Hippocampal formation (tissue), 2 donors: Measurements from ENCODE around the gene CCDC63.
"Not testable (repeated sequence)": the region's sequence is repeated elsewhere in the genome, so short reads cannot be mapped to it uniquely, and the experiment has no call there.

ENCODE experiments used
- DNase-seq, 2 donors: peaks; one replicate each; lab custom pipeline; 2025; lab: John Stamatoyannopoulos, UW

CCDC63 gene

GRCh38 chr12:110844551-110845338 is 2.0 kb upstream of the CCDC63 start:
- DNase-seq = no peak

GRCh38 chr12:110845339-110845682 is 1.5 kb upstream of the CCDC63 start:
- no peak for DNase-seq

- DNase-seq = no peak
These were observed 1.6 kb downstream of the CCDC63 start for GRCh38 chr12:110848314-110848923.

GRCh38 chr12:110849221-110849620 is 2.4 kb downstream of the CCDC63 start:
- no peak for DNase-seq

DNA sequence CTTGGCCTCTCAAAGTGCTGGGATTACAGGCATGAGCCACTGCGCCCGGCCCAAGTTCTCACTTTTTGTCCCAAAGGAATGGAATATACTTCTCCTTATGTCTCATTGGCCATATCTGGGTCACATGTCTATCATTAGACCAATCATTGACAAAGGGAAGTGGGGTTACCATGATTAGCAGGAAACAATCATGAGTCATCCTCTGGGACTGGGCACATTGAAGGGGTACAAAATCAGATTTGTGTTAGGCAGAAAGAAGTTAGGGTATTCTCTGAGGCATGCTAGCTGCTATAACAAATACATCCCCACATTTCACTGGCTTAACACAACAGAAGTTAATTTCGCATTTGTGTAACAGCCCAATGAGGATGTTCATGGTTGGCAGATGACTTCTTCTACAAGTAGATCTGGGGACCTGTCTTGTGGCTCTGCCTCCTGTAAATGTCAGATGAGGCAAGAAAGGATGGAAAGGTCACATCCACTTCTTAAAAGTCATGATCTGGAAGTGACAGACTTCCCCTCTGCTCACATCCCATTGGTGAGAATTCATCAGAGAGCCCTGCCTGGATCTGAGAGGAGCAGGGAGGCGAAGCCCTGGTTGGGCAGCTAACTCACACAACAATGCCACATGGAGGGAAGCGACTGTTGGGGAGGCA is 3.1 kb downstream of the CCDC63 start:
- DNase-seq = no peak

- DNase-seq = no peak
These were observed 4.0 kb downstream of the CCDC63 start for GRCh38 chr12:110850762-110851161.

DNA sequence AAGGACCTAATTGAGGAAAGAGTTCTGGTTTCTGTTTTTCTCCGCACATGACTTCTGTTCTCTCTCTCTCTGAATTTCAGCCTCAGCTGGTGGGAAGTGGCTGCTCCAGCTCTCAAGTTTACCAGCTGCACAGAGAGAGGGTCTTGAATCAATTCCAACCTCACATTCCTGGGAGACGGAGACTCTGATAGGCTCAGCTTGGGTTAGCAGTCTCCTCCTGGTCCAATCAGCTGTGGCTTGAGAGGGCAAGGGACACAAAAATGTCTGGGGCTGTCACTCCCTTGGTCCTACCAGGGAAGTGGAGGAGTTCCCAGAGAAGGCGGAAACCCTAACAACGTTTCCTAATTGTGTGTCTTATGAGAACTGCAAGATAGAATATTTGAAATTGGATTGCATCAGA is 7.0 kb downstream of the CCDC63 start:
- no peak for DNase-seq

DNA sequence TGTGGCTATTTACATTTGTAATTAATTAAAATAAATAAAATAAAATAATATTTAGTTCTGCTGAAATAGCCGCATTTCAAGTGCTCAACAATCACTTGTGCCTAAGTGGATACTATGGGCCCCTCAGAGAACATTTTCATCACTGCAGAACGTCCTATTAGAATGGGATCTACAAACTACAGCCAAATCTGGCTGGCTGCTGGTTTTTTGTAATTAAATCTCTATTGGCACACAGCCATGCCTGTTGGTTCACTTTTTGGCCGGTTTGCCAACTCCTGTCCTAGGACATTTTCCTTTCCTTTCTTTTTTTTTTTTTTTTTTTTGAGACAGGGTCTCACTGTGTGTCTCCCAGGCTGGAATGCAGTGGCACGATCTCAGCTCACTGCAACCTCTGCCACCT is 9.8 kb downstream of the CCDC63 start:
- no peak for DNase-seq

DNA sequence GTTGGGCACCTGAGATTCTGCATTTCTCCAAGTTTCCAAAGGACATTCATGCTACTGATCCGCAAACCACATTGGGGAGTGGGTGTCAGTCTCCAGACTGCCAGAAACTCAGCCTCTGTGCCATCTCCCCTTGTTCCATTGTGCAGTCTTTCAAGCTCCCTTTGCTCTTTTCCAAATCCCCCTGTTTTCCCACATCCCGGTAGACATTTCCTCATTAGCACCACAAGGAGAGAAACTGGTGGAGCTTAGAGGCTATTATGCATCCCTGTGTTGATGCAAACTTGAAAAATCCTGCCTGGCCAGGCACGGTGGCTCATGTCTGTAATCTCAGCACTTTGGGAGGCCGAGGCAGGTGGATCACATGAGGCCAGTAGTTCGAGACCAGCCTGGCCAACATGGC is 10.7 kb downstream of the CCDC63 start:
- DNase-seq = no peak

GRCh38 chr12:110857954-110858353 is 11.2 kb downstream of the CCDC63 start:
- DNase-seq = not testable (repeated sequence)

DNA sequence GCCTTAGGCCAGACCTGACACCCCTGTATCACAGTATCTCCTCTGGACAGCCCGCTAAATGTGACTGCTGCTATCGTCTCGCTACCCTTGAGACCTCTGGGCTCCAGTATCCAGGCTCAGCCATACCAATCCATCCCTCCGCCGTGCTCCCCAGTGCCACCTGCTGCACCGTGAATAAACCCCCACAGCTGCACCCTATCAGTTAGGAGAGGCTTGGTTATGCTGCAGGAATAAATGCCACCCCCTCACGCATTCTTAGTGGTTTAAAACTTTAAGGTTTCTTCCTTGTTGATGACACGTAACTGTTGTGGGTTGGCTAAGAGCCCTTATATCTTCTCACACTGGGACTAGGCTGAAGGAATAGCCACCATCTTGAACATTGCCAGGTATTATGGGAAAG is 12.1 kb downstream of the CCDC63 start:
- no peak for DNase-seq

GRCh38 chr12:110860833-110861296 is 14.1 kb downstream of the CCDC63 start:
- DNase-seq = no peak

DNA sequence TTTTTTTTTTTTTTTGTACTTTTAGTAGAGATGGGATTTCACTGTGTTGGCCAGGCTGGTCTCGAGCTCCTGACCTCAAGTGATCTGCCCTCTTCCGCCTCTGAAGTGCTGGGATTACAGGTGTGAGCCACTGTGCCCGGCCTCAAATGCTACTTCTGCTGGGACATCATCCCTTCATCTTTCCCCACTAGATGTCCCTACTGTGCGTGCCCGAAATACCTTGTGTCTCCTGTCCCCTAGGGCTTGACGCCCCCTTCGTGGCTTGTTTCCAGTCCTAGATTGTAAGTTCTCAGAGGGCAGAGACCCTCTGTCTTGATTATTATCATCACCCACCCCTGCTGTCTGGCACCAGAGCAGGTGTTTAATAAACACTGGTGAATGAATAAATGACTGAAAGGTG is 14.9 kb downstream of the CCDC63 start:
- no peak for DNase-seq

DNA sequence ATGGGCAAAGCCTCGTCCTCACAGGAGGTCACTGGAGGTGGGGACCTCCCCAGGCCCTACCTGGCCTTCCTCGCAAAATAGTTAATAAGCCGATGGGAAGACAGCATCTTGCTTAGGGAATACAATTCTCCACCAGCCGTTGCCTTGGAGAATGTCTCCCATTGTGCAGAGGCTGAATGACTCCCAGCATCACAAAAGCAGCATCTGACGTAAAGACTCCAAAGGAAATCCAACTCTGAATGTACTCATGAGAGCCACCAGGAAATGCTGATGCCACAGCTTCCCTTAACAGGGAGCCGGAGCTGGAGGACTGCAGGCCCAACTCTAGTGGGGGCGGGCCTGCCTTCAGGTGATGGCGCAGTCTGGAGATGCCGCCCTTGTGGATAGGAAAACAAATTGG is 15.5 kb downstream of the CCDC63 start:
- DNase-seq = no peak

- no peak for DNase-seq
These were observed 16.4 kb downstream of the CCDC63 start for GRCh38 chr12:110863161-110863560.

- no peak for DNase-seq
These were observed 18.7 kb downstream of the CCDC63 start for GRCh38 chr12:110865521-110865920.

DNA sequence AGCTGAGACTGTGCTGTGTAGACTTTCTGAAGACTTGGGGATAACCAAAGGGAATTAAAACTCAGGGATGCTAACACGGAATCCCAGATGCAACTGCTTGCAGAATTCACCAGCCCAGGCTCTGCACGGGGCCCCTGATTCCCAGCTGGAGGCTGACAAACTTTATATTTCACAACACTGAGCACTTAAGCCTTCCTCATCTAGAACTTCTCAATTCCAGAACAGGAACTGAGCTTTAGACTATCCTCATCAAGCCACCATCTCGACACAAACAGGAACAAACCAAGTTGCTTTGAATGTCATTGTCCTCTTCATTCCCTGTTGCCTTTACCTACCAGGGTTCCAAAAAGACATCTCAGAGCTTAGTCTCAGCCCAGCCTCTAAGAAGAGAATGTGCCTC is 22.2 kb downstream of the CCDC63 start:
- DNase-seq = no peak

DNA sequence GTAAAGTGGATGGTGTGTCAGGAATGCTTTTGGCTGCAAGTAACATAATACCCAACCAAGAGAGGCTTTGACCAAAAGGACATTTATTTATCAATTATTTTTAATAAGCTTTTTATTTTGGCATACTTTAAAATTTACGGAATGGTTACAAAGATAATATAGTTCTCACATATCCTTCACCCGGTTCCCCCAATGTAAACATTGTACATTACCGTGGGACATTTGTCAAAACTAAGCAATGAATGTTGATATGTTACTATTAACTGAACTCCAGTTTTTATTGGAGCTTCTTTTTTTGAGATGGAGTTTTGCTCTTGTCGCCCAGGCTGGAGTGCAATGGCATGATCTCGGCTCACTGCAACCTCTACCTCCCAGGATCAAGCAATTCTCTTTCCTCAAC is 23.0 kb downstream of the CCDC63 start:
- no peak for DNase-seq

GRCh38 chr12:110872100-110872499 is 25.3 kb downstream of the CCDC63 start:
- DNase-seq = no peak

DNA sequence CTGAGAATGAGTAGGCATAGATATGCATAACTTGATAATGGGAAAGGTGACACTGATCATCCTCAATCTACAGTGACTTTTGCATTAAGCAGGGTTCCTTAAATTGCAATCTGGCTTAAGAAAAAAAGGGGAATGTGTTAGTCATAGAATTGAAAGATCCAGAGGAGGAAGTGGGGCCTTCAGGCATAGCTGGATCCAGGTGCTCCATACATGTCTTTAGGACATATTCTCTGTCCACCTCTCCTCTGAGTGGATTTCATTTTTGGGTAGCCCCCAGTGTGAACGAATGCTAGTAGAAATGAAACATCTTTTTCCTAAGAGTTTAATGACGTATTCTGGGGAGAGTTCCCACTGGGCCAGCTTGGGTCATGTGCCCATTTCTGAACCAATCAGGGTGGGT is 27.6 kb downstream of the CCDC63 start:
- no peak for DNase-seq

GRCh38 chr12:110874781-110875180 is 28.0 kb downstream of the CCDC63 start:
- no peak for DNase-seq

- DNase-seq = no peak
These were observed 33.9 kb downstream of the CCDC63 start for GRCh38 chr12:110880651-110881050.

DNA sequence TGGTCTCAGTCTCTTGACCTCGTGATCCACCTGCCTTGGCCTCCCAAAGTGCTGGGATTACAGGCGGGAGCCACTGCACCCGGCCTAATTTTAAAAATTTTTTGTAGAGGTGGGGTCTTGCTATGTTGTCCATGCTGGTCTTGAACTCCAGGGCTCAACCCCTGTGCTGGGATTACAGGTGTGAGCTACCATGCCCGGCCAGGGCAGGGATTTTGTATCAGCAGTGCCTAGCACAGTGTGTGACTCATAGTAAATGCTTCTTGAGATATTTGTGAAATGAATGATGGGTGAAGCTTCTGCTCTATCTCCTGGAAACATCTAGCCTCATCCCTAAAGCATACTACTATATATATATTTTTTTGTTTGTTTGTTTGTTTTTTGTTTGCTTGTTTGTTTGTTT is 36.5 kb downstream of the CCDC63 start:
- no peak for DNase-seq
